ENCODE data around the gene NXPE3.

NXPE3 gene

GRCh38 chr3:101781166-101781565, 2.2 kb downstream of the NXPE3 start:
- peak overlapping the region; percentile 93 for H3K4me3 ChIP-seq (ENCODE audit: low read depth, low read length)
- no peak for DNase-seq (ENCODE audit: low read depth, low spot score)
- POLR2A ChIA-PET, result no interaction called here

GRCh38 chr3:101784855-101785613, 6.0 kb downstream of the NXPE3 start:
- H3K4me3 ChIP-seq (ENCODE audit: low read depth, low read length), result no peak overlapping the region
- POLR2A ChIA-PET, result no interaction called here
- no peak for DNase-seq (ENCODE audit: low read depth, low spot score)
- TF ChIP-seq, protein P1, sequence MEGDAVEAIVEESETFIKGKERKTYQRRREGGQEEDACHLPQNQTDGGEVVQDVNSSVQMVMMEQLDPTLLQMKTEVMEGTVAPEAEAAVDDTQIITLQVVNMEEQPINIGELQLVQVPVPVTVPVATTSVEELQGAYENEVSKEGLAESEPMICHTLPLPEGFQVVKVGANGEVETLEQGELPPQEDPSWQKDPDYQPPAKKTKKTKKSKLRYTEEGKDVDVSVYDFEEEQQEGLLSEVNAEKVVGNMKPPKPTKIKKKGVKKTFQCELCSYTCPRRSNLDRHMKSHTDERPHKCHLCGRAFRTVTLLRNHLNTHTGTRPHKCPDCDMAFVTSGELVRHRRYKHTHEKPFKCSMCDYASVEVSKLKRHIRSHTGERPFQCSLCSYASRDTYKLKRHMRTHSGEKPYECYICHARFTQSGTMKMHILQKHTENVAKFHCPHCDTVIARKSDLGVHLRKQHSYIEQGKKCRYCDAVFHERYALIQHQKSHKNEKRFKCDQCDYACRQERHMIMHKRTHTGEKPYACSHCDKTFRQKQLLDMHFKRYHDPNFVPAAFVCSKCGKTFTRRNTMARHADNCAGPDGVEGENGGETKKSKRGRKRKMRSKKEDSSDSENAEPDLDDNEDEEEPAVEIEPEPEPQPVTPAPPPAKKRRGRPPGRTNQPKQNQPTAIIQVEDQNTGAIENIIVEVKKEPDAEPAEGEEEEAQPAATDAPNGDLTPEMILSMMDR (IDR thresholded peaks at IDR 0.05; ENCODE audit: insufficient read depth, low read length, missing control alignments), result no peak
- CTCF ChIA-PET, result interaction anchor here (0.9 to 5.3 kb wide), 3 partner anchors 10 to 24 kb away, joined by 3 to 46 read pairs (median 8); no protein-coding TSS in a partner anchor

More at GRCh38 chr3:101781166-101781565, 2.2 kb downstream of the NXPE3 start:
- TF ChIP-seq, protein P1 (IDR thresholded peaks at IDR 0.05; ENCODE audit: insufficient read depth, low read length, missing control alignments), result no peak
- CTCF ChIA-PET, result interaction anchor here (1.1 to 3.2 kb wide), 4 partner anchors 21 to 444 kb away, joined by 4 to 13 read pairs (median 6); no protein-coding TSS in a partner anchor

DNA sequence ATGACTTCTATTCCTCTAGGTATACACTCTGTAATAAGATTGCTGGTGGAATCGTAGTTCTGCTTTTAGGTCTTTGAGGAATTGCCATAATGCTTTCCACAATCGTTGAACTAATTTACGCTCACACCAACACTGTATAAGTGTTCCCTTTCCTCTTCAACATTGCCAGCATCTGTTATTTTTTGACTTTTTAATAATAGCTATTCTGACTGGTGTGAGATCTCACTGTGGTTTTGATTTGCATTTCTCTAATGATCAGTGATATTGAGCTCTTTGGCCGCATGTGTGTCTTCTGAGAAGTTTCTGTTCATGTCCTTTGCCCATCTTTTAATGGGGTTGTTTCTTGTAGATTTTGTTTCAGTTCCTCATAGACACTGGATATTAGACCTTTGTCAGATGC, 12.8 kb downstream of the NXPE3 start:
- H3K4me3 ChIP-seq (ENCODE audit: low read depth, low read length), result no peak overlapping the region
- CTCF ChIA-PET, result interaction anchor here (1.8 to 27.9 kb wide), 3 partner anchors 11 to 435 kb away, joined by 3 to 1077 read pairs (median 56); no protein-coding TSS in a partner anchor
- POLR2A ChIA-PET, result no interaction called here
- DNase-seq (ENCODE audit: low read depth, low spot score), result no peak
- TF ChIP-seq, protein P1 (IDR thresholded peaks at IDR 0.05; ENCODE audit: insufficient read depth, low read length, missing control alignments), result no peak

GRCh38 chr3:101796077-101796680, 17.2 kb downstream of the NXPE3 start:
- ChIA-PET CTCF (interaction anchor here (1.1 to 27.9 kb wide), 5 partner anchors 11 to 431 kb away, joined by 3 to 1077 read pairs (median 8); no protein-coding TSS in a partner anchor), POLR2A (no interaction called here)
- H3K4me3 ChIP-seq (ENCODE audit: low read depth, low read length), result no peak overlapping the region
- TF ChIP-seq, protein P1 (IDR thresholded peaks at IDR 0.05; ENCODE audit: insufficient read depth, low read length, missing control alignments), result no peak
- DNase-seq (ENCODE audit: low read depth, low spot score), result no peak

DNA sequence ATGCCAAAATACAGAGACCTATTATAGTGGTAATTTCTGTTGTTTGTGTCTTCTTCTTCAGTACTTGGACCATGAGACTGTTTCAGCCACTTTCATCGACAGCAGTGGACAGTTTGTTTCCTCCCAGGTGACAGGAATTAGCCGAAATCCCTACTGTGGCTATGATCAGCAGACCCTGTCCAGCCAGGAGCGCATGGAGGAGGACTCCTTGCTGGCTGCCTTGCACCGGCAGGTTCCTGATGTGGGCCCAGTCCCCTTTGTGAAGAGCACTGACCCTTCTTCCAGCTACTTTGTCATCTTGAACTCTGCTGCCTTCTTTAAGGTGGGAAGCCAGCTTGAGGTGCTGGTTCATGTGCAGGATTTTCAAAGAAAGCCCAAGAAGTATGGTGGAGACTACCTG, 22.2 kb downstream of the NXPE3 start:
- POLR2A ChIA-PET, result no interaction called here
- DNase-seq (ENCODE audit: low read depth, low spot score), result no peak
- no peak overlapping the region for H3K4me3 ChIP-seq (ENCODE audit: low read depth, low read length)
- TF ChIP-seq, protein P1 (IDR thresholded peaks at IDR 0.05; ENCODE audit: insufficient read depth, low read length, missing control alignments), result no peak
- CTCF ChIA-PET, result interaction anchor here (1.0 to 27.9 kb wide), 10 partner anchors 8 to 426 kb away, joined by 4 to 1077 read pairs (median 20); no protein-coding TSS in a partner anchor

DNA sequence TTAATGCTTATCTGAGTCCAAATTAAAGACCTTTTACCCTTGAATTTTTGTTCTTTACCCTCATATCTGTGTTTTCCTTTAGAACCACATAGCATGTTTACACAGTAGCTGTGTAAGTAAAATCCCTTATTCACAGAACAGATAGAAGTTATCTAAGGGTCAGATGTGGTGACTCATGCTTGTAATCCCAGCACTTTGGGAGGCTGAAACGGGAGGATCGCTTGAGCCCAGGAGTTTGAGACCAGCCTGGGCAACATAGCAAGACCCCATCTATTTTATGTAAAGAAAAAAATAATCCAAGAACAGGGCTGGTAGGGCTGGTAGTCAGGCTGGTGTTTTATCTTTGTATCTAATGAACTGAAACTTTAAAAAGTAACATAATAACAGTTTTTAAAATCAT, 23.2 kb downstream of the NXPE3 start:
- no peak for DNase-seq (ENCODE audit: low read depth, low spot score)
- ChIA-PET CTCF (interaction anchor here (0.9 to 27.9 kb wide), 44 partner anchors 9 to 735 kb away, joined by 3 to 1077 read pairs (median 4); partner anchors contain the start of genes CEP97 and NXPE3), POLR2A (no interaction called here)
- no peak overlapping the region for H3K4me3 ChIP-seq (ENCODE audit: low read depth, low read length)
- TF ChIP-seq, protein P1 (IDR thresholded peaks at IDR 0.05; ENCODE audit: insufficient read depth, low read length, missing control alignments), result no peak
